IPS-18a (cell line): Measurements from ENCODE around the gene RNF187.

ENCODE experiments used
- H3K27ac ChIP-seq: one replicate; pipeline ENCODE4 v1.5.1; 2013; ENCODE audit warnings: low read length
- H3K27me3 ChIP-seq: one replicate; pipeline ENCODE4 v1.6.1; 2013; ENCODE audit warnings: mild to moderate bottlenecking, low read length; ENCODE audit not compliant: control insufficient read depth, insufficient read depth
- H3K36me3 ChIP-seq: one replicate; pipeline ENCODE4 v1.6.1; 2013; ENCODE audit warnings: low read depth, low read length; ENCODE audit not compliant: control insufficient read depth
- H3K4me1 ChIP-seq: one replicate; pipeline ENCODE4 v1.6.1; 2013; ENCODE audit warnings: low read depth, low read length; ENCODE audit not compliant: control insufficient read depth
- H3K4me3 ChIP-seq: one replicate; pipeline ENCODE4 v1.5.1; 2013; ENCODE audit warnings: low read length
- H3K9ac ChIP-seq: one replicate; pipeline ENCODE4 v1.6.1; 2013; ENCODE audit warnings: mild to moderate bottlenecking, low read length, moderate library complexity
- H3K9me3 ChIP-seq: one replicate; pipeline ENCODE4 v1.6.1; 2013; ENCODE audit warnings: low read depth, low read length; ENCODE audit not compliant: control insufficient read depth

Gene RNF187

GRCh38 chr1:228490120-228491078 is 3.2 kb downstream of the RNF187 start:
- Histone ChIP-seq H3K27me3 (no peaks in the 10 kb centered on the region), H3K4me3 (no peak overlapping the region), H3K4me1 (no peaks in the 10 kb centered on the region), H3K27ac (no peak overlapping the region), H3K36me3 (peaks cover 22% of the 10 kb centered on the region), H3K9me3 (no peaks in the 10 kb centered on the region), H3K9ac (no peak overlapping the region)

DNA sequence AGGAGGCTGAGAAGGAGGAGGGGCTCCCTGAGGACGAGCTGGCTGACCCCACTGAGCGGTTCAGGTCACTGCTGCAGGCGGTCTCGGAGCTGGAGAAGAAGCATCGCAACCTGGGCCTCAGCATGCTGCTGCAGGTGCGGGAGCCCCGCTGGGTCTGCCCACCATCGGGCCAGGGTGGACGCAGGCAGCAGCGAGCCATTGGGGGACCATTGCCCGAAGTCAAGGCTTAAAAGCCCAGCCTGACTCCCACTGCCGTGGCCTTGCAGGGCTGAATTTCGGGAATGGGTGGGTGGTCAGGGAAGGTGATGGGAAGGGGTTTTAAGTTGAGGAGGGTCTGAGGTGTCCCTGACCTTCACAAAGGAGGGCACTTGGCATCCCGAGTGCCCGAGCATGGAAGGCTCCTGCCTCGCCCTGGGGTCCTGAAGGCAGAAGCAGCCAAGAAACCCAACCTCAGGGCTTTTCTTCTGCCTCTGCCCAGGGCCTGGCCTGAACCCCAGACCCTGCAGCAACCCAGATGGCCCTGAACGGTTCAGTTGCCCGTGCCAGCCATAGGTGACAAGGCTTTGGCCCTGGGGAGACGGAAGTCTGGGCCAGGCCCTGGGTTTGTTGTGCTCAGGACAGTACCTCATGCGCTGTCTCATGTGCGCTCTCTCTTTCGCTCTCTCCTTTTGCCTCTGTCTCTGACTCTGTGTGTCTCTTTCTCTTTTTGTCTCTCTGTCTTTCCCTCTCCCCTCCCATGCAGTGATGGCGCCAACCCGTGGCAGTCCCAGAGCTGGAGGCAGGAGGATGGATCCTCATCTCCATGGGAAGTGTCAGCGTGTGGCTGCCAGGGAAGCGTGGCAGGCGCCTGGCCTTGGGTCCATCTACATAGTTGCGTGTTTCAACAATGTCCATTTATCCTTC is 6.2 kb downstream of the RNF187 start:
- Histone ChIP-seq H3K4me3 (no peak overlapping the region), H3K36me3 (peaks cover 22% of the 10 kb centered on the region), H3K4me1 (peaks cover 3% of the 10 kb centered on the region), H3K27me3 (no peaks in the 10 kb centered on the region), H3K27ac (no peak overlapping the region), H3K9me3 (no peaks in the 10 kb centered on the region), H3K9ac (no peak overlapping the region)

DNA sequence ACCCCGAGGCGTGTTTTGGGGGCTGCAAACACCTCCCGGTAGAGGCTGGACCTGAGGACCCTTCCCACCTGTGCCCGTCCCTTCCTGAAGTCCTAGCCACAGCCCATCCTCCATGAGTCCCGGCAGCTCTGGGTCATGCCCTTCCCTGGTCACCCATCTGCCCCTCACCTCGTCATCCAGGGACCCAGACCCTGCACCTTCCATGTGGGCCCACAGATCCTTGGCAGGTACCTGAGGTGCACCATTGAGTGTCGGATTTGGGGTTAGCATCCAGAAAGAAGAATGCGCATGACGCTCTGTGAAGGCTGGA is 6.8 kb downstream of the RNF187 start:
- no peak overlapping the region for H3K27ac ChIP-seq
- no peak overlapping the region for H3K4me3 ChIP-seq
- H3K9me3 ChIP-seq: no peaks in the 10 kb centered on the region
- H3K9ac ChIP-seq: no peak overlapping the region
- peaks cover 22% of the 10 kb centered on the region for H3K36me3 ChIP-seq
- H3K4me1 ChIP-seq: peaks cover 3% of the 10 kb centered on the region
- H3K27me3 ChIP-seq: peaks cover under 1% of the 10 kb centered on the region

DNA sequence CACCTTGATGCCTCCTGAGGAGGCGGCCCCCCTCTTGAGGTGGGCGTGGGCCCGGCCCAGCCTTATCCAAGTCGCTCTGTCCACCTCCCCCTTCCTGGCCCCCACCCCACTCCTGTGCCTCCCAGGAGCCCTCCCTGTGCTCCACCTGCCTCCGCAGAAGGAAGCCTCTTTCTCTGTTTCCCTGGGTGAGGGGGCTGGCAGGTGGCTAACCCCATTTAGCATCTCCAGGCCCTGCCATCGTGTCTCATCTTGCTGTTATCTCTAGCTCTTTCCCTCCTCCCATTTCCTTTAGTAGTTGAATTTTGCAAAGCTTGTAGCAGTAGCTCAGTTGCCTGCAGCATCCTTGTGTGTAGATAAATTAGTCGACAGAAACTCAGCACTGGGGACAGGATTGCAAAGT is 7.2 kb downstream of the RNF187 start:
- no peak overlapping the region for H3K27ac ChIP-seq
- peaks cover 3% of the 10 kb centered on the region for H3K4me1 ChIP-seq
- no peak overlapping the region for H3K4me3 ChIP-seq
- H3K27me3 ChIP-seq: peaks cover 4% of the 10 kb centered on the region
- no peaks in the 10 kb centered on the region for H3K9me3 ChIP-seq
- H3K9ac ChIP-seq: no peak overlapping the region
- H3K36me3 ChIP-seq: peaks cover 22% of the 10 kb centered on the region

- Histone ChIP-seq H3K4me1 (peaks cover 3% of the 10 kb centered on the region), H3K9me3 (no peaks in the 10 kb centered on the region), H3K36me3 (peaks cover 17% of the 10 kb centered on the region), H3K4me3 (no peak overlapping the region), H3K9ac (no peak overlapping the region), H3K27me3 (peaks cover 13% of the 10 kb centered on the region), H3K27ac (no peak overlapping the region)
Observed at GRCh38 chr1:228494970-228495853, 8.0 kb downstream of the RNF187 start.

GRCh38 chr1:228496084-228496483 is 8.9 kb downstream of the RNF187 start:
- no peak overlapping the region for H3K9ac ChIP-seq
- no peak overlapping the region for H3K4me3 ChIP-seq
- H3K4me1 ChIP-seq: peaks cover 3% of the 10 kb centered on the region
- H3K9me3 ChIP-seq: no peaks in the 10 kb centered on the region
- peaks cover 21% of the 10 kb centered on the region for H3K27me3 ChIP-seq
- H3K27ac ChIP-seq: no peak overlapping the region
- peaks cover 14% of the 10 kb centered on the region for H3K36me3 ChIP-seq

- H3K9me3 ChIP-seq: no peaks in the 10 kb centered on the region
- H3K27me3 ChIP-seq: peaks cover 25% of the 10 kb centered on the region
- H3K4me3 ChIP-seq: no peak overlapping the region
- H3K9ac ChIP-seq: no peak overlapping the region
- peaks cover 3% of the 10 kb centered on the region for H3K4me1 ChIP-seq
- no peak overlapping the region for H3K27ac ChIP-seq
- peaks cover 14% of the 10 kb centered on the region for H3K36me3 ChIP-seq
Observed at GRCh38 chr1:228496494-228496893, 9.3 kb downstream of the RNF187 start.

- Histone ChIP-seq H3K36me3 (peaks cover 14% of the 10 kb centered on the region), H3K9ac (no peak overlapping the region), H3K4me3 (no peak overlapping the region), H3K27ac (no peak overlapping the region), H3K27me3 (peaks cover 32% of the 10 kb centered on the region), H3K9me3 (no peaks in the 10 kb centered on the region), H3K4me1 (peaks cover 3% of the 10 kb centered on the region)
Observed at GRCh38 chr1:228497206-228497605, 10.0 kb downstream of the RNF187 start.

- Histone ChIP-seq H3K9me3 (no peaks in the 10 kb centered on the region), H3K27me3 (peaks cover 38% of the 10 kb centered on the region), H3K9ac (no peak overlapping the region), H3K4me3 (no peak overlapping the region), H3K27ac (no peak overlapping the region), H3K36me3 (peaks cover 14% of the 10 kb centered on the region), H3K4me1 (peaks cover 3% of the 10 kb centered on the region)
Observed at GRCh38 chr1:228497817-228498216, 10.6 kb downstream of the RNF187 start.

DNA sequence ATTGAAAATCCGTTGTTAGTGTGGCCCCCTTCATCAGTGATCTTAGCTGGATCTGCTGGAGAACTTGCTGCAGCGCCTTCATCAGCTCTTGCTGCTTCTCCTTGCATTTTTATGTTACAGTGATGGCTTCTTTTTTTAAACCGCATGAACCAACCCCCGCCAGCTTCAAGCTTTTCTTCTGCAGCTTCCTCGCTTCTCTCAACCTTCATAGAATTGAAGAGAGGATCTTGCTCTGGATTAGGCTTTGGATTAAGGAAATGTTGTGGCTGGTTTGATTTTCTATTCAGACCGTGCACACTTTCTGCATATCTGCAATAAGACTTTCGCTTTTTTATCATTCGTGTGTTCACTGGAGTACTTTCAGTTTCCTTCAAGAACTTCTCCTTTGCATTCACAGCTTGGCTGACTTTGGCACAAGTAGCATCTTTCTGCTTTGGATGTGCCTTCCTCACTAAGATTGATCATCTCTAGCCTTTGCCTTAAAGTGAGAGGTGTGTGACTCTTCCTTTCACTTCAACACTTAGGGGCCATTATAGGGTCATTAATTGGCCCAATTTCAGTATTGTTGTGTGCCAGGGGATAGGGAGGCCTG is 13.1 kb downstream of the RNF187 start:
- Histone ChIP-seq H3K9me3 (no peaks in the 10 kb centered on the region), H3K4me3 (no peak overlapping the region), H3K9ac (no peak overlapping the region), H3K4me1 (peaks cover 3% of the 10 kb centered on the region), H3K27me3 (peaks cover 48% of the 10 kb centered on the region), H3K27ac (no peak overlapping the region), H3K36me3 (no peaks in the 10 kb centered on the region)
